IMR-90 (cell line): ENCODE data around the gene GMEB2. TPM values are rescaled to one million over a fixed set of nuclear protein-coding genes. Genes with fewer than 3 reads are reported as not detected.
"Not testable (repeated sequence)": the region's sequence is repeated elsewhere in the genome, so short reads cannot be mapped to it uniquely, and the experiment has no call there.

Source experiments
- ATAC-seq: fragments of 200-7000 bp; cut with Tn5 transposase; 2 replicates; pipeline ENCODE4 v1.9.1; 2020; ENCODE audit warnings: low read depth, mild to moderate bottlenecking, moderate library complexity
- BruUV-seq: library from RNA; stranded (reverse); fragments of 400-500 nt; replicated peaks from 2 replicates; lab custom pipeline; 2021; lab: Mats Ljungman, UMichigan
- CTCF ChIA-PET: fragments of 300-600 bp; formaldehyde crosslinking; extraction: SDS; loops from one replicate; lab custom pipeline; 2021; ENCODE audit warnings: antibody characterized with exemption; lab: Yijun Ruan, JAX
- POLR2A ChIA-PET: fragments of 300-600 bp; sonication (Branson Sonifier 250); formaldehyde crosslinking; loops from one replicate; lab custom pipeline; 2022; ENCODE audit warnings: antibody characterized with exemption; ENCODE audit not compliant: unreplicated experiment; lab: Charles Lee
- DNase-seq: peaks from one replicate; pipeline ENCODE4 v3.0.0; 2013
- H2AFZ ChIP-seq: replicated peaks from 2 replicates; pipeline ENCODE3; 2013; ENCODE audit warnings: low read length, mild to moderate bottlenecking; ENCODE audit not compliant: poor library complexity
- H2AK5ac ChIP-seq: 2 replicates; pipeline ENCODE4 v1.6.1; 2013; ENCODE audit warnings: low read depth, low read length, inconsistent platforms
- H2AK9ac ChIP-seq: replicated peaks from 2 replicates; pipeline ENCODE3; 2013; ENCODE audit warnings: mild to moderate bottlenecking, low read depth, low read length, moderate library complexity; ENCODE audit not compliant: poor library complexity
- H2BK120ac ChIP-seq: 2 replicates; pipeline ENCODE4 v1.6.1; 2013; ENCODE audit warnings: low read depth, low read length, inconsistent platforms
- H2BK15ac ChIP-seq: 3 replicates; pipeline ENCODE4 v1.6.1; 2013; ENCODE audit warnings: low read depth, low read length, inconsistent platforms
- H2BK20ac ChIP-seq: 2 replicates; pipeline ENCODE4 v1.6.1; 2013; ENCODE audit warnings: low read depth, mild to moderate bottlenecking, inconsistent platforms, low read length, moderate library complexity
- H2BK5ac ChIP-seq: 2 replicates; pipeline ENCODE4 v1.6.1; 2013; ENCODE audit warnings: mild to moderate bottlenecking, low read depth, low read length, inconsistent platforms; ENCODE audit not compliant: poor library complexity, severe bottlenecking
- H3K14ac ChIP-seq: replicated peaks from 2 replicates; pipeline ENCODE4 v1.6.1; 2013; ENCODE audit warnings: low read depth, low read length, inconsistent platforms
- H3K18ac ChIP-seq: 2 replicates; pipeline ENCODE4 v1.6.1; 2013; ENCODE audit warnings: low read depth, low read length, control low read depth
- H3K23ac ChIP-seq: 2 replicates; pipeline ENCODE4 v1.6.1; 2013; ENCODE audit warnings: low read depth, low read length, inconsistent platforms
- H3K27ac ChIP-seq: 2 replicates; pipeline ENCODE4 v1.5.1; 2013; ENCODE audit warnings: mild to moderate bottlenecking, control low read depth, low read length; ENCODE audit not compliant: insufficient read depth
- H3K27me3 ChIP-seq: 2 replicates; pipeline ENCODE4 v1.6.1; 2013; ENCODE audit warnings: low read length; ENCODE audit not compliant: control insufficient read depth, insufficient read depth
- H3K36me3 ChIP-seq: 2 replicates; pipeline ENCODE4 v1.6.1; 2013; ENCODE audit warnings: low read length, mixed read lengths; ENCODE audit not compliant: control insufficient read depth, insufficient read depth
- H3K4ac ChIP-seq: 2 replicates; pipeline ENCODE4 v1.6.1; 2013; ENCODE audit warnings: low read depth, low read length, inconsistent platforms
- H3K4me1 ChIP-seq: 2 replicates; pipeline ENCODE4 v1.6.1; 2013; ENCODE audit warnings: low read length, mixed read lengths; ENCODE audit not compliant: control insufficient read depth, insufficient read depth
- H3K4me2 ChIP-seq: 2 replicates; pipeline ENCODE4 v1.6.1; 2013; ENCODE audit warnings: low read depth, mild to moderate bottlenecking, control low read depth, low read length, moderate library complexity
- H3K4me3 ChIP-seq: 2 replicates; pipeline ENCODE4 v1.5.1; 2013; ENCODE audit warnings: low read depth, mild to moderate bottlenecking, control low read depth, low read length, moderate library complexity; ENCODE audit not compliant: insufficient read depth
- H3K56ac ChIP-seq: 2 replicates; pipeline ENCODE4 v1.6.1; 2013; ENCODE audit warnings: low read length, inconsistent platforms; ENCODE audit not compliant: insufficient read depth; ENCODE audit errors: extremely low read depth
- H3K79me1 ChIP-seq, 2 experiments: 2 replicates each; pipeline ENCODE4 v1.6.1; 2013; ENCODE audit warnings: low read length in 2 of 2, inconsistent platforms in 1 of 2, low read depth in 1 of 2
- H3K9ac ChIP-seq: 2 replicates; pipeline ENCODE4 v1.6.1; 2013; ENCODE audit warnings: low read depth, low read length, control low read depth
- H3K9me1 ChIP-seq: 2 replicates; pipeline ENCODE4 v1.6.1; 2013; ENCODE audit warnings: low read length, inconsistent platforms; ENCODE audit not compliant: insufficient read depth
- H3K9me3 ChIP-seq: 2 replicates; pipeline ENCODE4 v1.6.1; 2013; ENCODE audit warnings: low read length; ENCODE audit not compliant: control insufficient read depth, insufficient read depth
- H4K20me1 ChIP-seq: 2 replicates; pipeline ENCODE4 v1.6.1; 2013; ENCODE audit warnings: low read length, inconsistent platforms; ENCODE audit not compliant: insufficient read depth
- H4K5ac ChIP-seq: 2 replicates; pipeline ENCODE4 v1.6.1; 2013; ENCODE audit warnings: mild to moderate bottlenecking, low read depth, low read length, control low read depth
- H4K8ac ChIP-seq, 2 experiments: 2 replicates each; pipeline ENCODE4 v1.6.1; 2013; ENCODE audit warnings: low read depth in 2 of 2, low read length in 2 of 2, control low read depth in 1 of 2, inconsistent platforms in 1 of 2
- H4K91ac ChIP-seq: 2 replicates; pipeline ENCODE4 v1.6.1; 2013; ENCODE audit warnings: low read depth, low read length, inconsistent platforms; ENCODE audit not compliant: insufficient read depth
- WGBS, 2 experiments: methylation state at CpG; one replicate each; pipeline versions ENCODE4 v1.1.5 to v1.1.7; 2013; ENCODE audit warnings: missing lambda C conversion rate in 2 of 2; ENCODE audit not compliant: insufficient read length in 1 of 2; ENCODE audit errors: extremely low coverage in 2 of 2; 5-methylcytosine and 5-hydroxymethylcytosine counted together
- dilution Hi-C: fragments of 300-500 bp; cut with HindIII; formaldehyde crosslinking; loops from one replicate; pipeline ENCODE4 v1.14.3; 2018; ENCODE audit warnings: low sequenced_read_pairs; ENCODE audit not compliant: unreplicated experiment
- in situ Hi-C: fragments of 300-500 bp; cut with MboI; formaldehyde crosslinking; loops from 3 replicates; pipeline ENCODE4 v1.14.3; 2019; ENCODE audit warnings: low sequenced_read_pairs, inconsistent platforms, mixed read lengths
- intact Hi-C: fragments of 100-400 bp; cut with micrococcal nuclease; formaldehyde crosslinking; loops from 2 replicates; pipeline ENCODE4 v1.10.0; 2022
- polyA plus RNA-seq, 3 experiments: library from polyadenylated mRNA; depleted of rRNA; stranded (reverse); fragments of >200 nt; gene quantifications; 2 replicates each; pipeline ENCODE4 v1.2.3, GENCODE V29; 2012; ENCODE audit warnings: low replicate concordance in 1 of 3
- total RNA-seq: library from RNA; depleted of rRNA; stranded (reverse); fragments of >200 nt; gene quantifications from 2 replicates; pipeline ENCODE4 v1.2.3, GENCODE V29; 2012

Gene GMEB2
- total and polyA plus RNA-seq, 2 of the 4 experiments (the other 2 are of a cell fraction), result 5.0 to 10.0 TPM

- H3K4me3 ChIP-seq, H2AK5ac ChIP-seq, H2AFZ ChIP-seq, H3K9me1 ChIP-seq, H2BK15ac ChIP-seq, H2BK20ac ChIP-seq, H4K8ac ChIP-seq, H3K56ac ChIP-seq, H2AK9ac ChIP-seq, H3K9me3 ChIP-seq, H4K20me1 ChIP-seq, H3K14ac ChIP-seq, intact Hi-C loops, H3K27ac ChIP-seq, H3K4me2 ChIP-seq, POLR2A ChIA-PET, dilution Hi-C loops, H3K4ac ChIP-seq, in situ Hi-C loops, ATAC-seq, H2BK120ac ChIP-seq, H3K27me3 ChIP-seq, H3K23ac ChIP-seq, H3K18ac ChIP-seq, H3K9ac ChIP-seq, BruUV-seq, H4K5ac ChIP-seq, H3K4me1 ChIP-seq, CTCF ChIA-PET, H4K91ac ChIP-seq, H2BK5ac ChIP-seq, DNase-seq: not testable (repeated sequence)
- whole genome bisulfite sequencing, 2 experiments, result 100% methylated on average over 4 of the region's 8 CpGs; no CpG with 5 or more reads in 1 of the 2 experiments
- H3K79me1 ChIP-seq, result peaks cover 15 to 27% of the 10 kb centered on the region in 2 experiments
- peaks cover 32% of the 10 kb centered on the region for H3K36me3 ChIP-seq
Observed at GRCh38 chr20:63601679-63602078, 25.2 kb downstream of the GMEB2 start.
